ENCODE measurements around the gene ARHGAP15.

The ARHGAP15 gene

DNA sequence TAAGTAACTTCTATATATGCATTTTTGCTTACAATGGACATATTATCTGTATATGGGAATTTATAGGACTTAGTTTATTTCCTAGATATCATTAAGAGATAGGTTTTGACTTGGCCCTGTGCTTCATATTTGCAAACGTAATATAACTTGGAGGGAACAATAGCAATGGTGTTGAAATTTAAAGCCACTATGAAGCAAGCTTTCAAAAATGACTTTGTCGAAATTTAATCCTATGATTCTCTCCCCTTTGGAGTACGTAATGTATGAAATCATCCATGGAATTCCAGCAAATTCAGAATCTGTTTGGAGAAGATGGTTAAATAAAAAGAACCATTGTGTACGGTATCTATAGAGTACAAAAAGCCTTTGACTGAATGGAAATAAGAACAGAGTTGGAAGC is 486.3 kb downstream of the ARHGAP15 start:
- H3K9me2 ChIP-seq (replicated peaks; ENCODE audit: insufficient read depth, low read length): no peaks in the 10 kb centered on the region
- H3K4me2 ChIP-seq (ENCODE audit: low read depth, low read length): no peak overlapping the region
- H3K4me1 ChIP-seq (ENCODE audit: low read length): no peaks in the 10 kb centered on the region
- H3K4me3 ChIP-seq (ENCODE audit: low read length): no peak overlapping the region
- H2AFZ ChIP-seq (ENCODE audit: low read length): no peak overlapping the region
- no peak for DNase-seq
- no peak for TF ChIP-seq EZH2 (optimal IDR thresholded peaks at IDR 0.05; ENCODE audit: low read depth, low read length)
- no peak for TF ChIP-seq EZH2phosphoT487 (IDR thresholded peaks at IDR 0.05; ENCODE audit: low read length)
- no peak for TF ChIP-seq CTCF (IDR thresholded peaks at IDR 0.05; ENCODE audit: low read length)
- H4K20me1 ChIP-seq (ENCODE audit: insufficient read depth, low read length): no peaks in the 10 kb centered on the region
- H3F3A ChIP-seq (ENCODE audit: insufficient read depth, low read length): no peaks in the 10 kb centered on the region
- H3K79me2 ChIP-seq (ENCODE audit: low read length): no peaks in the 10 kb centered on the region
- H3K9me3 ChIP-seq (replicated peaks; ENCODE audit: insufficient read depth, low read length): no peaks in the 10 kb centered on the region
- H3K36me3 ChIP-seq (replicated peaks; ENCODE audit: insufficient read depth, low read length): no peaks in the 10 kb centered on the region
- no peak overlapping the region for H3K9ac ChIP-seq (ENCODE audit: low read length)
- no peak overlapping the region for H3K27ac ChIP-seq (ENCODE audit: low read length)
- no peaks in the 10 kb centered on the region for H3K27me3 ChIP-seq (replicated peaks; ENCODE audit: insufficient read depth, low read length)

- no peak for DNase-seq
- Histone ChIP-seq H3K4me2 (ENCODE audit: low read depth, low read length) (no peak overlapping the region), H4K20me1 (ENCODE audit: insufficient read depth, low read length) (no peaks in the 10 kb centered on the region), H3K9me2 (replicated peaks; ENCODE audit: insufficient read depth, low read length) (no peaks in the 10 kb centered on the region), H3K9ac (ENCODE audit: low read length) (no peak overlapping the region), H3K79me2 (ENCODE audit: low read length) (no peaks in the 10 kb centered on the region), H3K27ac (ENCODE audit: low read length) (no peak overlapping the region), H3K36me3 (replicated peaks; ENCODE audit: insufficient read depth, low read length) (no peaks in the 10 kb centered on the region), H3K9me3 (replicated peaks; ENCODE audit: insufficient read depth, low read length) (no peaks in the 10 kb centered on the region), H3K4me1 (ENCODE audit: low read length) (no peaks in the 10 kb centered on the region), H3K4me3 (ENCODE audit: low read length) (no peak overlapping the region), H3K27me3 (replicated peaks; ENCODE audit: insufficient read depth, low read length) (no peaks in the 10 kb centered on the region), H2AFZ (ENCODE audit: low read length) (no peak overlapping the region), H3F3A (ENCODE audit: insufficient read depth, low read length) (no peaks in the 10 kb centered on the region)
- TF ChIP-seq EZH2 (optimal IDR thresholded peaks at IDR 0.05; ENCODE audit: low read depth, low read length): no peak
- no peak for TF ChIP-seq EZH2phosphoT487 (IDR thresholded peaks at IDR 0.05; ENCODE audit: low read length)
- TF ChIP-seq CTCF (IDR thresholded peaks at IDR 0.05; ENCODE audit: low read length): no peak
Observed at GRCh38 chr2:143616452-143616851, 487.2 kb downstream of the ARHGAP15 start.

DNA sequence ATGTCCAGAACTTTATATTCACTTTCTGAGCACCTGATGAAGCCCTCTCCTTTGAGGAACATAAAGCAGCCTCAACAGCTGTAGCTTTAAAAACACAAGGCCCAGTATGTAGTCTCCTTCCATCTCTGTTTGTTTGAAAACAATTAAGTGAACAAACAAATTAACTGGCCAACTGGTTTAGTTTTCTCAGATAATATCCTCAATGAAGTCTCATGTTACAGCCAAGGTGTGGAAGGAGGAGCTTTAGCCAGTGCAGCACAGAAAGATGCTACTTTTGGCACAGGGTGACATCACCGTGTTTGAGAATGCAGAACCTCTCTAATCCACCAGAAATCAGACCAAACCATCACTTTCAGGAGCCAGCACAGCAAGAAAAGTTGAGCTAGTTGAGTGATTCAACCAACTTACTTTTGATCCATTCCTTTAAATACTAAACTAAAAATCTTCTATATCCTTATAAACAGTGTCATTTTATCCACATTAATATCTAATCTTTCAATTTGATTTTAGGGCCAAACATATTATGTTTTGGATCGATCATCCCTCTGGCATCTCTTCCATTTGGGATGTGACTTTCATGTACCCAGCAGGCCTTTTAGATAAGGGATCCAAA is 488.7 kb downstream of the ARHGAP15 start:
- TF ChIP-seq EZH2 (optimal IDR thresholded peaks at IDR 0.05; ENCODE audit: low read depth, low read length) (no peak), CTCF (IDR thresholded peaks at IDR 0.05; ENCODE audit: low read length) (no peak), EZH2phosphoT487 (IDR thresholded peaks at IDR 0.05; ENCODE audit: low read length) (no peak)
- Histone ChIP-seq H2AFZ (ENCODE audit: low read length) (no peak overlapping the region), H3K4me2 (ENCODE audit: low read depth, low read length) (no peak overlapping the region), H3K9me3 (replicated peaks; ENCODE audit: insufficient read depth, low read length) (no peaks in the 10 kb centered on the region), H3K27me3 (replicated peaks; ENCODE audit: insufficient read depth, low read length) (no peaks in the 10 kb centered on the region), H3K9ac (ENCODE audit: low read length) (no peak overlapping the region), H3K36me3 (replicated peaks; ENCODE audit: insufficient read depth, low read length) (no peaks in the 10 kb centered on the region), H3K27ac (ENCODE audit: low read length) (no peak overlapping the region), H3K79me2 (ENCODE audit: low read length) (no peaks in the 10 kb centered on the region), H3K4me1 (ENCODE audit: low read length) (no peaks in the 10 kb centered on the region), H3K4me3 (ENCODE audit: low read length) (no peak overlapping the region), H3F3A (ENCODE audit: insufficient read depth, low read length) (no peaks in the 10 kb centered on the region), H3K9me2 (replicated peaks; ENCODE audit: insufficient read depth, low read length) (no peaks in the 10 kb centered on the region), H4K20me1 (ENCODE audit: insufficient read depth, low read length) (no peaks in the 10 kb centered on the region)
- peak; percentile 42 for DNase-seq

All from MM.1S (cell line).